HL-60 (cell line): Measurements from ENCODE around the gene NPHS2.

Source experiments
- DNase-seq, 2 experiments: peaks; one replicate each; pipeline ENCODE4 v3.0.0-alpha.2; 2010 to 2020; ENCODE audit warnings: low read depth in 1 of 2, low spot score in 1 of 2
- H3K27ac ChIP-seq: fragments of 250-450 bp; sonication (Bioruptor Pico); replicated peaks from 2 replicates; pipeline ENCODE4 v1.5.1; 2020; ENCODE audit warnings: mild to moderate bottlenecking, moderate library complexity
- H3K27me3 ChIP-seq: fragments of 250-450 bp; sonication (Bioruptor Pico); 2 replicates; pipeline ENCODE4 v1.5.1; 2021; ENCODE audit warnings: mild to moderate bottlenecking, moderate library complexity; ENCODE audit not compliant: insufficient read depth, poor library complexity, severe bottlenecking
- H3K4me3 ChIP-seq: replicated peaks from 2 replicates; pipeline ENCODE4 v1.5.1; 2011; ENCODE audit warnings: mild to moderate bottlenecking, control low read depth, low read length; ENCODE audit not compliant: insufficient read depth
- CTCF ChIP-seq: IDR thresholded peaks from one replicate; pipeline ENCODE4 v1.5.1; 2011; ENCODE audit warnings: low read length, control low read depth, inconsistent platforms; ENCODE audit not compliant: insufficient read depth
- GABPA ChIP-seq: IDR thresholded peaks from 2 replicates; pipeline ENCODE4 v1.6.1; 2012; ENCODE audit warnings: low read depth
- POLR2AphosphoS5 ChIP-seq: IDR thresholded peaks from 2 replicates; pipeline ENCODE4 v1.6.1; 2012; ENCODE audit warnings: low read depth
- SPI1 ChIP-seq: IDR thresholded peaks from 2 replicates; pipeline ENCODE4 v1.6.1; 2012; ENCODE audit warnings: low read depth, mild to moderate bottlenecking, borderline replicate concordance
- TF ChIP-seq, protein P1 (sequence below): IDR thresholded peaks from 2 replicates; pipeline ENCODE4 v1.6.1; 2012; ENCODE audit warnings: low read depth; ENCODE audit not compliant: insufficient replicate concordance

Gene NPHS2

DNA sequence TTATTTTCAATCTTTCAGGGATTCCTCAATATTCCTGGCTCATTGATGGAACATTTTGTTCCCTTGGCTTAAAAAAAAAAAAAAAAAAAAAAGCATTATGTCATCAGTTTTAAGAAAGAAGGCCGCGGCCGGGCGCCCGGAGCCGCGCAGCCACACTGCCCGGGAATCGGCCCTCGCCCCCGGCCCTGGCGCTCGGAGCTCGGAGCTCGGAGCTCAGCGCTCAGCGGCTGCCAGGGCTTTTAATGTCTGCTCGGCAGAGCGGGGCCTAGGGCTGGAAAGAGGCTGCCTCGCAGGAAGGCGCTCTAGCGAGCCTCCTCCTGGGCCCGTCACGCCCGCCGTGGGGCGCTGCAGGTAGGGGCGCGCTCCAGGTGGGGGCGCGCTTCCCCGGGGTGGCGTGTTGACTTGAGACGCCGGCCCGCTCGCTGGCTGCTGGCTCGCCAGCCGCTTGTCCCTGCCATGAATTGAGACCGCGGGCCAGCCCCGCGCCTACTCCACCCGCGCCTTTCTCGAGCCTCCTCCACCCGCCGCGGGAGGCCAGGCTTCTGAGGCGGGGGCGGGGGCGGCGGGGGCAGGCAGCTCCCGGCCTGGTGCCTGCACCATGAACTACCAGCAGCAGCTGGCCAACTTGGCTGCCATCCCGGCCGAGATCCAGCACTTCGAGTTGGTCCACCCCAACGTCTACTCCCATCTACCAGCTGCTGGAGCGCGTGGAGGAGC is 10.5 kb upstream of the NPHS2 start:
- TF ChIP-seq CTCF (no peak), SPI1 (no peak), GABPA (no peak), POLR2AphosphoS5 (no peak)
- TF ChIP-seq, protein P1, sequence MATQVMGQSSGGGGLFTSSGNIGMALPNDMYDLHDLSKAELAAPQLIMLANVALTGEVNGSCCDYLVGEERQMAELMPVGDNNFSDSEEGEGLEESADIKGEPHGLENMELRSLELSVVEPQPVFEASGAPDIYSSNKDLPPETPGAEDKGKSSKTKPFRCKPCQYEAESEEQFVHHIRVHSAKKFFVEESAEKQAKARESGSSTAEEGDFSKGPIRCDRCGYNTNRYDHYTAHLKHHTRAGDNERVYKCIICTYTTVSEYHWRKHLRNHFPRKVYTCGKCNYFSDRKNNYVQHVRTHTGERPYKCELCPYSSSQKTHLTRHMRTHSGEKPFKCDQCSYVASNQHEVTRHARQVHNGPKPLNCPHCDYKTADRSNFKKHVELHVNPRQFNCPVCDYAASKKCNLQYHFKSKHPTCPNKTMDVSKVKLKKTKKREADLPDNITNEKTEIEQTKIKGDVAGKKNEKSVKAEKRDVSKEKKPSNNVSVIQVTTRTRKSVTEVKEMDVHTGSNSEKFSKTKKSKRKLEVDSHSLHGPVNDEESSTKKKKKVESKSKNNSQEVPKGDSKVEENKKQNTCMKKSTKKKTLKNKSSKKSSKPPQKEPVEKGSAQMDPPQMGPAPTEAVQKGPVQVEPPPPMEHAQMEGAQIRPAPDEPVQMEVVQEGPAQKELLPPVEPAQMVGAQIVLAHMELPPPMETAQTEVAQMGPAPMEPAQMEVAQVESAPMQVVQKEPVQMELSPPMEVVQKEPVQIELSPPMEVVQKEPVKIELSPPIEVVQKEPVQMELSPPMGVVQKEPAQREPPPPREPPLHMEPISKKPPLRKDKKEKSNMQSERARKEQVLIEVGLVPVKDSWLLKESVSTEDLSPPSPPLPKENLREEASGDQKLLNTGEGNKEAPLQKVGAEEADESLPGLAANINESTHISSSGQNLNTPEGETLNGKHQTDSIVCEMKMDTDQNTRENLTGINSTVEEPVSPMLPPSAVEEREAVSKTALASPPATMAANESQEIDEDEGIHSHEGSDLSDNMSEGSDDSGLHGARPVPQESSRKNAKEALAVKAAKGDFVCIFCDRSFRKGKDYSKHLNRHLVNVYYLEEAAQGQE, result no peak
- no peak overlapping the region for H3K27ac ChIP-seq
- peak overlapping the region; percentile 26 for H3K4me3 ChIP-seq
- peak; percentile 14 to 29 for DNase-seq
- H3K27me3 ChIP-seq, result peaks cover 26% of the 10 kb centered on the region

DNA sequence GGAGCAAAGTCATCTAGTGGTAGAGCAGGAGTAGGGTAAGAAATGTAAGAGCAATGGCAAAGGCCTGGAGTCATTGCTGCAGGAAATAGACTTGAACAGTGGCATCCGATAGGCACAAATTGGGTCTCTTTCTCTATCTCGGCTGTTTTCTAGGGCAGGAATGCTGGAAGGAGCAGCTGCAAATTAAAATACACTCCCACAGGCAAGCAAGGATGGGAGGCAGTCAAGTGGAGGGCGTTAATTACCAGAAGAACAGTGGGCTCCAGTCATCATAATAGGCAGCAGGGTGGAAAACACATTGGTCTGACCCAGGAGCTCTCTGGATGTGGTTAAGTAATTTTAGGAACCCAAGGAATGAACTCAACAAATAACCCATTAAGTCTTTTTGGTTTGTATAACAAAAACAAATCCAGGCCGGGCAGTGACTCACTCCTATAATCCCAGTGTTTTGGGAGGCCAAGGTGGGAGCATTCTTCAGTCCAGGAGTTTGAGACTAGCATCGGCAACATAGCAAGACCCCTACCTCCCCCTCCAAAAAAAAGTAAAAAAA is 8.1 kb upstream of the NPHS2 start:
- Histone ChIP-seq H3K4me3 (no peak overlapping the region), H3K27ac (no peak overlapping the region), H3K27me3 (peaks cover 23% of the 10 kb centered on the region)
- no peak for DNase-seq
- TF ChIP-seq CTCF, result no peak
- TF ChIP-seq, protein P1, result no peak
- no peak for TF ChIP-seq POLR2AphosphoS5
- TF ChIP-seq SPI1, result no peak
- TF ChIP-seq GABPA, result no peak

DNA sequence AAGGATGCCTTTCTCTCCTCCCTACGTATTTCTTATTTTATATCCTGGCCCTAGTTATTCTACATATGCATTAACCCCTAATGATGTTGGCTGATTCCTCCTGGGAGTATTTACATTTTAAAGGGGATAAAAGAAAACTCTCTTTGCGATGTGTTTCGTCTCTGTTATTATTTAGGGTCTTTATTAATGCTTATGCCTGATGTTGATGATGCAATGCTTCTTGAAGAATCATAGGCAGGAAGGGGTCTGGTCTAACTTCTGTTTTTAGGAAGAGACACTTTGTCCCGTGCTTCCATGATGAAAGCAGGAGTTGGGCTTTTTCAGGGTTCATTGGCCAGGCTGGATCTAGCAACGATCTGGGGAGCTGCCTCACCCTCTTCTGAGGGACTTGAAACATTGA is 761 bp upstream of the NPHS2 start:
- TF ChIP-seq, protein P1, result no peak
- no peak for TF ChIP-seq CTCF
- no peak for TF ChIP-seq SPI1
- TF ChIP-seq POLR2AphosphoS5, result no peak
- no peak for TF ChIP-seq GABPA
- no peak overlapping the region for H3K4me3 ChIP-seq
- no peak overlapping the region for H3K27ac ChIP-seq
- H3K27me3 ChIP-seq, result peaks cover 40% of the 10 kb centered on the region
- DNase-seq, result no peak
